Cerebellar nuclear complex (tissue), 1 donor: ENCODE results near the gene GPATCH2.

Experiments used
- DNase-seq, 2 experiments: peaks; one replicate each; lab custom pipeline; 2025; lab: John Stamatoyannopoulos, UW

The GPATCH2 gene

GRCh38 chr1:217577336-217577735 lies 53.6 kb downstream of the GPATCH2 start:
- no peak for DNase-seq

GRCh38 chr1:217574265-217574949 lies 56.5 kb downstream of the GPATCH2 start:
- DNase-seq, result no peak

- DNase-seq, result no peak
These were observed 61.9 kb downstream of the GPATCH2 start for GRCh38 chr1:217569021-217569420.

- DNase-seq, result no peak
These were observed 62.7 kb downstream of the GPATCH2 start for GRCh38 chr1:217568200-217568599.

- no peak for DNase-seq
These were observed 66.1 kb downstream of the GPATCH2 start for GRCh38 chr1:217564833-217565232.

- no peak for DNase-seq
These were observed 66.7 kb downstream of the GPATCH2 start for GRCh38 chr1:217564207-217564606.

- DNase-seq, result no peak
These were observed 67.7 kb downstream of the GPATCH2 start for GRCh38 chr1:217563179-217563578.

GRCh38 chr1:217562229-217562878 lies 68.5 kb downstream of the GPATCH2 start:
- DNase-seq, result no peak

- DNase-seq, result no peak
These were observed 69.4 kb downstream of the GPATCH2 start for GRCh38 chr1:217561446-217561845.

- no peak for DNase-seq
These were observed 76.0 kb downstream of the GPATCH2 start for GRCh38 chr1:217554849-217555248.

- DNase-seq, result no peak
These were observed 76.9 kb downstream of the GPATCH2 start for GRCh38 chr1:217553949-217554509.

- no peak for DNase-seq
These were observed 78.4 kb downstream of the GPATCH2 start for GRCh38 chr1:217552339-217552951.

GRCh38 chr1:217542837-217543236 lies 88.1 kb downstream of the GPATCH2 start:
- DNase-seq, result no peak

GRCh38 chr1:217542136-217542777 lies 88.6 kb downstream of the GPATCH2 start:
- no peak for DNase-seq

- no peak for DNase-seq
These were observed 90.6 kb downstream of the GPATCH2 start for GRCh38 chr1:217540321-217540720.

- no peak for DNase-seq
These were observed 91.4 kb downstream of the GPATCH2 start for GRCh38 chr1:217539510-217539909.

- no peak for DNase-seq
These were observed 95.1 kb downstream of the GPATCH2 start for GRCh38 chr1:217535601-217536377.

- no peak for DNase-seq
These were observed 96.3 kb downstream of the GPATCH2 start for GRCh38 chr1:217534566-217534965.

- no peak for DNase-seq
These were observed 102.6 kb downstream of the GPATCH2 start for GRCh38 chr1:217528271-217528670.

GRCh38 chr1:217527151-217527550 lies 103.7 kb downstream of the GPATCH2 start:
- no peak for DNase-seq

GRCh38 chr1:217526636-217527035 lies 104.3 kb downstream of the GPATCH2 start:
- no peak for DNase-seq
